DMS 273 (cell line): ENCODE data around the gene ITPR2.
"Not testable (repeated sequence)": the region's sequence is repeated elsewhere in the genome, so short reads cannot be mapped to it uniquely, and the experiment has no call there.

Source experiments
- DNase-seq: peaks from one replicate; lab custom pipeline; 2025; ENCODE audit not compliant: unreplicated experiment; lab: John Stamatoyannopoulos, UW

Gene ITPR2

GRCh38 chr12:26473291-26473690 is 359.7 kb downstream of the ITPR2 start:
- DNase-seq: no peak

GRCh38 chr12:26471560-26471959 is 361.4 kb downstream of the ITPR2 start:
- DNase-seq: no peak

GRCh38 chr12:26469421-26470180 is 363.4 kb downstream of the ITPR2 start:
- DNase-seq: no peak

- no peak for DNase-seq
Observed at GRCh38 chr12:26467351-26467750, 365.6 kb downstream of the ITPR2 start.

GRCh38 chr12:26466726-26467125 is 366.3 kb downstream of the ITPR2 start:
- no peak for DNase-seq

GRCh38 chr12:26465419-26466097 is 367.4 kb downstream of the ITPR2 start:
- no peak for DNase-seq

GRCh38 chr12:26461776-26462175 is 371.2 kb downstream of the ITPR2 start:
- no peak for DNase-seq

GRCh38 chr12:26460361-26460760 is 372.6 kb downstream of the ITPR2 start:
- DNase-seq: no peak

GRCh38 chr12:26455936-26456574 is 376.9 kb downstream of the ITPR2 start:
- DNase-seq: no peak

GRCh38 chr12:26453246-26453645 is 379.7 kb downstream of the ITPR2 start:
- no peak for DNase-seq

- no peak for DNase-seq
Observed at GRCh38 chr12:26452511-26452910, 380.5 kb downstream of the ITPR2 start.

- DNase-seq: no peak
Observed at GRCh38 chr12:26451763-26452162, 381.2 kb downstream of the ITPR2 start.

GRCh38 chr12:26445909-26446308 is 387.1 kb downstream of the ITPR2 start:
- no peak for DNase-seq

GRCh38 chr12:26443309-26443708 is 389.7 kb downstream of the ITPR2 start:
- DNase-seq: no peak

GRCh38 chr12:26441434-26441833 is 391.6 kb downstream of the ITPR2 start:
- DNase-seq: no peak

- no peak for DNase-seq
Observed at GRCh38 chr12:26435069-26435404, 398.0 kb downstream of the ITPR2 start.

GRCh38 chr12:26434299-26435068 is 398.5 kb downstream of the ITPR2 start:
- peak; percentile 63 for DNase-seq

GRCh38 chr12:26433701-26434100 is 399.3 kb downstream of the ITPR2 start:
- not testable (repeated sequence) for DNase-seq

- DNase-seq: no peak
Observed at GRCh38 chr12:26431211-26431610, 401.8 kb downstream of the ITPR2 start.

GRCh38 chr12:26430596-26430995 is 402.4 kb downstream of the ITPR2 start:
- not testable (repeated sequence) for DNase-seq

GRCh38 chr12:26429070-26429691 is 403.8 kb downstream of the ITPR2 start:
- no peak for DNase-seq
